ENCODE results near the gene AREL1. TPM values are rescaled to one million over a fixed set of nuclear protein-coding genes. Genes with fewer than 3 reads are reported as not detected.
A peak's percentile ranks its signal among the peaks of the same experiment; 100 is the strongest.

Gene AREL1
- total RNA-seq, 1 donor: 58.7 TPM

- DNase-seq (ENCODE audit: low read depth in 2 of 3, low spot score in 2 of 3): no peak
These were observed 14.4 kb downstream of the AREL1 start for GRCh38 chr14:74698465-74698864.

GRCh38 chr14:74697976-74698375, 14.9 kb downstream of the AREL1 start:
- DNase-seq (ENCODE audit: low read depth in 2 of 3, low spot score in 2 of 3): no peak

- no peak for DNase-seq (ENCODE audit: low read depth in 2 of 3, low spot score in 2 of 3)
These were observed 15.3 kb downstream of the AREL1 start for GRCh38 chr14:74697543-74697942.

- no peak for DNase-seq (ENCODE audit: low read depth in 2 of 3, low spot score in 2 of 3)
These were observed 15.9 kb downstream of the AREL1 start for GRCh38 chr14:74697011-74697410.

- peak in 1 of 3 donors; percentile 16 for DNase-seq (ENCODE audit: low read depth in 2 of 3, low spot score in 2 of 3)
These were observed 17.5 kb downstream of the AREL1 start for GRCh38 chr14:74695406-74695805.

GRCh38 chr14:74693191-74693590, 19.7 kb downstream of the AREL1 start:
- no peak for DNase-seq (ENCODE audit: low read depth in 2 of 3, low spot score in 2 of 3)

GRCh38 chr14:74691456-74691855, 21.4 kb downstream of the AREL1 start:
- DNase-seq (ENCODE audit: low read depth in 2 of 3, low spot score in 2 of 3): no peak

- DNase-seq (ENCODE audit: low read depth in 2 of 3, low spot score in 2 of 3): no peak
These were observed 26.8 kb downstream of the AREL1 start for GRCh38 chr14:74685921-74686678.

GRCh38 chr14:74685056-74685455, 27.8 kb downstream of the AREL1 start:
- no peak for DNase-seq (ENCODE audit: low read depth in 2 of 3, low spot score in 2 of 3)

GRCh38 chr14:74684434-74684833, 28.4 kb downstream of the AREL1 start:
- DNase-seq (ENCODE audit: low read depth in 2 of 3, low spot score in 2 of 3): peak in 2 of 3 donors; percentile 58 to 76

GRCh38 chr14:74683406-74683805, 29.5 kb downstream of the AREL1 start:
- DNase-seq (ENCODE audit: low read depth in 2 of 3, low spot score in 2 of 3): peak in 1 of 3 donors; percentile 5

GRCh38 chr14:74682169-74682952, 30.5 kb downstream of the AREL1 start:
- DNase-seq (ENCODE audit: low read depth in 2 of 3, low spot score in 2 of 3): no peak

GRCh38 chr14:74675219-74675618, 37.7 kb downstream of the AREL1 start:
- DNase-seq (ENCODE audit: low read depth in 2 of 3, low spot score in 2 of 3): no peak

- no peak for DNase-seq (ENCODE audit: low read depth in 2 of 3, low spot score in 2 of 3)
These were observed 39.1 kb downstream of the AREL1 start for GRCh38 chr14:74673768-74674167.

- no peak for DNase-seq (ENCODE audit: low read depth in 2 of 3, low spot score in 2 of 3)
These were observed 41.1 kb downstream of the AREL1 start for GRCh38 chr14:74671789-74672188.

GRCh38 chr14:74670726-74671411, 42.0 kb downstream of the AREL1 start:
- no peak for DNase-seq (ENCODE audit: low read depth in 2 of 3, low spot score in 2 of 3)

GRCh38 chr14:74669846-74670245, 43.0 kb downstream of the AREL1 start:
- no peak for DNase-seq (ENCODE audit: low read depth in 2 of 3, low spot score in 2 of 3)

- no peak for DNase-seq (ENCODE audit: low read depth in 2 of 3, low spot score in 2 of 3)
These were observed 43.6 kb downstream of the AREL1 start for GRCh38 chr14:74669256-74669655.

GRCh38 chr14:74667758-74668157, 45.1 kb downstream of the AREL1 start:
- DNase-seq (ENCODE audit: low read depth in 2 of 3, low spot score in 2 of 3): no peak

- DNase-seq (ENCODE audit: low read depth in 2 of 3, low spot score in 2 of 3): no peak
These were observed 48.2 kb downstream of the AREL1 start for GRCh38 chr14:74664717-74665116.

- DNase-seq (ENCODE audit: low read depth in 2 of 3, low spot score in 2 of 3): no peak
These were observed 49.0 kb downstream of the AREL1 start for GRCh38 chr14:74663884-74664283.

Data from hematopoietic multipotent progenitor cell (in vitro differentiated cells).